ENCODE data around the gene PCDHGA2. TPM values are rescaled to one million over a fixed set of nuclear protein-coding genes. Genes with fewer than 3 reads are reported as not detected.
"Not testable (repeated sequence)": the region's sequence is repeated elsewhere in the genome, so short reads cannot be mapped to it uniquely, and the experiment has no call there.

PCDHGA2 gene
- total RNA-seq, 1 donor = 2.9 TPM

- Histone ChIP-seq H3K4me3 (ENCODE audit: insufficient read depth, low read length) (peak overlapping the region; percentile 68), H3K9me3 (ENCODE audit: low read depth, low read length) (peaks cover 8% of the 10 kb centered on the region), H3K36me3 (ENCODE audit: insufficient read depth, low read length) (no peaks in the 10 kb centered on the region), H4K20me1 (ENCODE audit: insufficient read depth, low read length) (no peaks in the 10 kb centered on the region), H3K27ac (ENCODE audit: low read depth, low read length) (no peak overlapping the region), H3K79me2 (ENCODE audit: insufficient read depth, low read length) (no peaks in the 10 kb centered on the region), H3K27me3 (ENCODE audit: insufficient read depth, low read length) (peaks cover 16% of the 10 kb centered on the region), H2AFZ (ENCODE audit: low read length) (no peak overlapping the region), H3K4me2 (ENCODE audit: insufficient read depth, low read length) (peak overlapping the region; percentile 21), H3K4me1 (ENCODE audit: insufficient read depth, low read length) (no peaks in the 10 kb centered on the region)
- TF ChIP-seq CTCF (IDR thresholded peaks at IDR 0.05; ENCODE audit: extremely low read depth, low read depth, low read length) = no peak
- no peak for DNase-seq (ENCODE audit: insufficient read length, low spot score, missing footprints)
Observed at GRCh38 chr5:141374627-141375026, 36.1 kb downstream of the PCDHGA2 start.

- not testable (repeated sequence) for H4K20me1 ChIP-seq (ENCODE audit: insufficient read depth, low read length); H3K4me1 ChIP-seq (ENCODE audit: insufficient read depth, low read length); H3K9me3 ChIP-seq (ENCODE audit: low read depth, low read length)
Observed at GRCh38 chr5:141375444-141376155, 37.0 kb downstream of the PCDHGA2 start.

GRCh38 chr5:141382469-141383294 is 44.1 kb downstream of the PCDHGA2 start, which contains the start of gene PCDHGA7:
Gene PCDHGA7, plus strand, starts transcription at chr5:141382742. Its CDS starts 158 bp downstream, at chr5:141382900.
- H4K20me1 ChIP-seq (ENCODE audit: insufficient read depth, low read length) = no peaks in the 10 kb centered on the region
- H2AFZ ChIP-seq (ENCODE audit: low read length) = peak within 1 kb of the TSS; percentile 58
- H3K4me3 ChIP-seq (ENCODE audit: insufficient read depth, low read length) = peak within 1 kb of the TSS; percentile 71
- H3K27ac ChIP-seq (ENCODE audit: low read depth, low read length) = no peak within 1 kb of the TSS
- H3K4me1 ChIP-seq (ENCODE audit: insufficient read depth, low read length) = no peaks in the 10 kb centered on the region
- H3K36me3 ChIP-seq (ENCODE audit: insufficient read depth, low read length) = no peaks in the 10 kb centered on the region
- H3K4me2 ChIP-seq (ENCODE audit: insufficient read depth, low read length) = peak within 1 kb of the TSS; percentile 77
- peak; percentile 93 for DNase-seq (ENCODE audit: insufficient read length, low spot score, missing footprints)
- H3K79me2 ChIP-seq (ENCODE audit: insufficient read depth, low read length) = no peaks in the 10 kb centered on the region
- H3K9me3 ChIP-seq (ENCODE audit: low read depth, low read length) = no peaks in the 10 kb centered on the region
- H3K27me3 ChIP-seq (ENCODE audit: insufficient read depth, low read length) = no peaks in the 10 kb centered on the region
- TF ChIP-seq CTCF (IDR thresholded peaks at IDR 0.05; ENCODE audit: extremely low read depth, low read depth, low read length) = peak; percentile 65

More at GRCh38 chr5:141375444-141376155, 37.0 kb downstream of the PCDHGA2 start:
- peaks cover 15% of the 10 kb centered on the region for H3K27me3 ChIP-seq (ENCODE audit: insufficient read depth, low read length)
- H3K4me2 ChIP-seq (ENCODE audit: insufficient read depth, low read length); H2AFZ ChIP-seq (ENCODE audit: low read length); H3K4me3 ChIP-seq (ENCODE audit: insufficient read depth, low read length); H3K79me2 ChIP-seq (ENCODE audit: insufficient read depth, low read length); H3K36me3 ChIP-seq (ENCODE audit: insufficient read depth, low read length); H3K27ac ChIP-seq (ENCODE audit: low read depth, low read length); DNase-seq (ENCODE audit: insufficient read length, low spot score, missing footprints): not testable (repeated sequence)

GRCh38 chr5:141383345-141383744 is 44.8 kb downstream of the PCDHGA2 start:
- H3K36me3 ChIP-seq (ENCODE audit: insufficient read depth, low read length) = no peaks in the 10 kb centered on the region
- peak overlapping the region; percentile 77 for H3K4me2 ChIP-seq (ENCODE audit: insufficient read depth, low read length)
- H3K79me2 ChIP-seq (ENCODE audit: insufficient read depth, low read length) = no peaks in the 10 kb centered on the region
- peak overlapping the region; percentile 71 for H3K4me3 ChIP-seq (ENCODE audit: insufficient read depth, low read length)
- peak overlapping the region; percentile 58 for H2AFZ ChIP-seq (ENCODE audit: low read length)
- no peaks in the 10 kb centered on the region for H4K20me1 ChIP-seq (ENCODE audit: insufficient read depth, low read length)
- H3K4me1 ChIP-seq (ENCODE audit: insufficient read depth, low read length) = no peaks in the 10 kb centered on the region
- no peak for TF ChIP-seq CTCF (IDR thresholded peaks at IDR 0.05; ENCODE audit: extremely low read depth, low read depth, low read length)
- no peak overlapping the region for H3K27ac ChIP-seq (ENCODE audit: low read depth, low read length)
- peaks cover 2% of the 10 kb centered on the region for H3K9me3 ChIP-seq (ENCODE audit: low read depth, low read length)
- H3K27me3 ChIP-seq (ENCODE audit: insufficient read depth, low read length) = no peaks in the 10 kb centered on the region
- no peak for DNase-seq (ENCODE audit: insufficient read length, low spot score, missing footprints)

Data from osteoblast (primary cell).